H9 (cell line): Measurements from ENCODE around the gene ARAF. TPM values are rescaled to one million over a fixed set of nuclear protein-coding genes. Genes with fewer than 3 reads are reported as not detected.

Experiments
- DNase-seq: peaks from one replicate; pipeline ENCODE4 v3.0.0-alpha.2; 2017
- H2AFZ ChIP-seq: one replicate; pipeline ENCODE4 v1.6.1; 2013; ENCODE audit warnings: mild to moderate bottlenecking, low read length, control low read depth, moderate library complexity
- H2AK5ac ChIP-seq: 2 replicates; pipeline ENCODE4 v1.6.1; 2013; ENCODE audit warnings: low read length, control low read depth, mixed read lengths; ENCODE audit not compliant: insufficient read length
- H2BK120ac ChIP-seq: one replicate; pipeline ENCODE4 v1.6.1; 2013; ENCODE audit warnings: low read depth, mild to moderate bottlenecking, low read length, control low read depth, inconsistent platforms; ENCODE audit not compliant: poor library complexity, severe bottlenecking
- H2BK12ac ChIP-seq: 2 replicates; pipeline ENCODE4 v1.6.1; 2013; ENCODE audit warnings: low read length, control low read depth, mixed read lengths, low read depth; ENCODE audit not compliant: insufficient read length
- H2BK15ac ChIP-seq: 2 replicates; pipeline ENCODE4 v1.6.1; 2013; ENCODE audit warnings: low read depth, low read length, control low read depth
- H2BK20ac ChIP-seq: one replicate; pipeline ENCODE4 v1.6.1; 2013; ENCODE audit warnings: low read depth, mild to moderate bottlenecking, low read length, control low read depth, inconsistent platforms; ENCODE audit not compliant: poor library complexity, severe bottlenecking
- H2BK5ac ChIP-seq: 2 replicates; pipeline ENCODE4 v1.6.1; 2013; ENCODE audit warnings: low read length, control low read depth, mixed read lengths; ENCODE audit not compliant: insufficient read length
- H3K14ac ChIP-seq: 2 replicates; pipeline ENCODE4 v1.6.1; 2013; ENCODE audit warnings: low read length, control low read depth; ENCODE audit not compliant: insufficient read depth
- H3K18ac ChIP-seq: 2 replicates; pipeline ENCODE4 v1.6.1; 2013; ENCODE audit warnings: low read depth, mild to moderate bottlenecking, mixed read lengths, low read length, control low read depth; ENCODE audit not compliant: insufficient read length
- H3K23ac ChIP-seq: 2 replicates; pipeline ENCODE4 v1.6.1; 2013; ENCODE audit warnings: low read length, control low read depth, mixed read lengths, low read depth; ENCODE audit not compliant: insufficient read length
- H3K23me2 ChIP-seq: 2 replicates; pipeline ENCODE4 v1.6.1; 2013; ENCODE audit warnings: low read depth, mild to moderate bottlenecking, mixed read lengths, low read length, control low read depth; ENCODE audit not compliant: insufficient read length, poor library complexity, severe bottlenecking
- H3K27ac ChIP-seq: 2 replicates; pipeline ENCODE4 v1.5.1; 2013; ENCODE audit warnings: low read length, control low read depth, mixed read lengths, low read depth; ENCODE audit not compliant: insufficient read length
- H3K27me3 ChIP-seq: 2 replicates; pipeline ENCODE4 v1.6.1; 2013; ENCODE audit warnings: low read length, control low read depth, inconsistent platforms; ENCODE audit not compliant: insufficient read depth
- H3K4ac ChIP-seq: 2 replicates; pipeline ENCODE4 v1.6.1; 2013; ENCODE audit warnings: low read depth, mild to moderate bottlenecking, control low read depth, inconsistent platforms, low read length, moderate library complexity
- H3K4me1 ChIP-seq: 2 replicates; pipeline ENCODE4 v1.6.1; 2013; ENCODE audit warnings: low read length, control low read depth, inconsistent platforms; ENCODE audit not compliant: insufficient read depth
- H3K4me2 ChIP-seq: 2 replicates; pipeline ENCODE4 v1.6.1; 2013; ENCODE audit warnings: low read length, control low read depth, mixed read lengths; ENCODE audit not compliant: insufficient read length, insufficient read depth
- H3K56ac ChIP-seq: 2 replicates; pipeline ENCODE4 v1.6.1; 2013; ENCODE audit warnings: low read depth, mild to moderate bottlenecking, mixed read lengths, low read length, control low read depth; ENCODE audit not compliant: insufficient read length
- H3K79me1 ChIP-seq: 2 replicates; pipeline ENCODE4 v1.6.1; 2013; ENCODE audit warnings: low read depth, mild to moderate bottlenecking, moderate library complexity, low read length, control low read depth, inconsistent platforms; ENCODE audit not compliant: insufficient read depth, poor library complexity, severe bottlenecking
- H3K79me2 ChIP-seq: 2 replicates; pipeline ENCODE4 v1.6.1; 2013; ENCODE audit warnings: low read length, control low read depth, inconsistent platforms; ENCODE audit not compliant: insufficient read depth
- H3K9ac ChIP-seq: 2 replicates; pipeline ENCODE4 v1.6.1; 2013; ENCODE audit warnings: low read length, control low read depth, mixed read lengths; ENCODE audit not compliant: insufficient read length; ENCODE audit errors: extremely low read depth
- H3K9me3 ChIP-seq: one replicate; pipeline ENCODE4 v1.6.1; 2013; ENCODE audit warnings: low read depth, low read length, inconsistent platforms; ENCODE audit not compliant: control insufficient read depth
- H3T11ph ChIP-seq: one replicate; pipeline ENCODE4 v1.6.1; 2013; ENCODE audit warnings: mild to moderate bottlenecking, low read length, control low read depth, inconsistent platforms
- H4K20me1 ChIP-seq: one replicate; pipeline ENCODE4 v1.6.1; 2013; ENCODE audit not compliant: control insufficient read depth, insufficient read length, insufficient read depth
- H4K5ac ChIP-seq: 2 replicates; pipeline ENCODE4 v1.6.1; 2013; ENCODE audit warnings: low read depth, mild to moderate bottlenecking, mixed read lengths, low read length, control low read depth; ENCODE audit not compliant: insufficient read length
- H4K8ac ChIP-seq: replicated peaks from 2 replicates; pipeline ENCODE4 v1.6.1; 2013; ENCODE audit warnings: low read length, control low read depth, mixed read lengths, low read depth; ENCODE audit not compliant: insufficient read length
- H4K91ac ChIP-seq: 2 replicates; pipeline ENCODE4 v1.6.1; 2013; ENCODE audit warnings: low read depth, mild to moderate bottlenecking, moderate library complexity, mixed read lengths, low read length, control low read depth; ENCODE audit not compliant: insufficient read length
- H3K27ac Mint-ChIP-seq, 3 experiments: 2 replicates in 2 of 3; 3 replicates in 1 of 3; pipeline ENCODE4 v1.8.0; 2020 to 2021; ENCODE audit warnings: mixed read lengths in 3 of 3, mild to moderate bottlenecking in 1 of 3, moderate library complexity in 1 of 3
- H3K27me3 Mint-ChIP-seq: 2 replicates; pipeline ENCODE4 v1.8.0; 2021; ENCODE audit warnings: low read depth, mild to moderate bottlenecking, moderate library complexity, mixed read lengths
- H3K36me3 Mint-ChIP-seq, 3 experiments: 2 replicates in 2 of 3; 3 replicates in 1 of 3; pipeline ENCODE4 v1.8.0; 2020 to 2021; ENCODE audit warnings: low read depth in 3 of 3, mixed read lengths in 3 of 3; ENCODE audit not compliant: insufficient read depth in 1 of 3
- H3K4me1 Mint-ChIP-seq, 2 experiments: 2 replicates each; pipeline ENCODE4 v1.8.0; 2020; ENCODE audit warnings: mixed read lengths in 2 of 2
- H3K4me3 Mint-ChIP-seq, 2 experiments: 2 replicates in 1 of 2; 3 replicates in 1 of 2; pipeline ENCODE4 v1.8.0; 2020 to 2021; ENCODE audit warnings: mild to moderate bottlenecking in 2 of 2, mixed read lengths in 2 of 2, moderate library complexity in 1 of 2
- H3K9me3 Mint-ChIP-seq, 2 experiments: 2 replicates in 1 of 2; 3 replicates in 1 of 2; pipeline ENCODE4 v1.8.0; 2020; ENCODE audit warnings: mild to moderate bottlenecking in 2 of 2, mixed read lengths in 2 of 2, moderate library complexity in 1 of 2
- CTCF ChIP-seq: fragments of 200-600 bp; sonication (generic); conservative IDR thresholded peaks from 3 replicates; pipeline ENCODE4 v1.8.0; 2021; ENCODE audit warnings: antibody characterized with exemption, mild to moderate bottlenecking
- WGBS: extraction: QIAGEN DNeasy Blood & Tissue Kit; methylation state at CpG from one replicate; pipeline ENCODE4 v1.1.7; 2013; ENCODE audit warnings: missing lambda C conversion rate, low lambda C conversion rate, mixed read lengths; ENCODE audit not compliant: insufficient read length; ENCODE audit errors: extremely low coverage; 5-methylcytosine and 5-hydroxymethylcytosine counted together
- total RNA-seq: library from RNA; stranded (reverse); gene quantifications from 2 replicates; pipeline ENCODE4 v1.2.1, GENCODE V29; 2021

The ARAF gene
- total RNA-seq, 1 experiment from 2014 or later: 48.1 TPM

DNA sequence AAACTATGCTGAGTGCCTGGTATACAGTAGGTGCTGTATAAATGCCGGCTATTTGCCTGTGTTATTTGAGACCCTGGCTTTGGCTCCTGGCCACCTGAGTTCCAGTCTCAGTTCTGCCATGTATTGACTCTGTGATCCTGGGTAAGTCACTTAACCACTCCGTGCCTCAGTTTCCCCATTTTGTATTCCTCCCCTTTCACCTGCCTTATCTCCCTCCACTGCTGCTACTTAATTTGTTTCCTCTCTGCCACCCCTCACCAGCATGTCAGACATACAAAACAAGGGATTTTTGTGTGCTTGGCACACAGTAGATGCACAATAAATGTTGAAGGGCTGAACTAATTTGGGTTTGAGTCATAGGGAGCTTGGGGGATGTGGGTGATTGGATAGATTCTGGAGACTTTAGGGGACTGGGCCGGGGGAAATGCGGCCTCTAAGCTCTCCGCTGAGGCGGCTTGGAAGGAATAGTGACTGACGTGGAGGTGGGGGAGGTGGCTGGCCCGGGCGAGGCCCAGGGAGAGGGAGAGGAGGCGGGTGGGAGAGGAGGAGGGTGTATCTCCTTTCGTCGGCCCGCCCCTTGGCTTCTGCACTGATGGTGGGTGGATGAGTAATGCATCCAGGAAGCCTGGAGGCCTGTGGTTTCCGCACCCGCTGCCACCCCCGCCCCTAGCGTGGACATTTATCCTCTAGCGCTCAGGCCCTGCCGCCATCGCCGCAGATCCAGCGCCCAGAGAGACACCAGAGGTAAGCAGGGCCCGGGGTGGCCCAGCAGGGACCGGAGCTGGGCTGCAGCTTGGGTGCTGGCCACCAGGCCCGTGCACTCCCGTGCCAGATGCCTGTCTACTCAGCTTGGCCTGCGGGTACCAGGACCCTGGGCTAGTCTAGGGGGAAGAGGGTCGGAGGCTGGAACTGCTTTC lies 21.0 kb downstream of the ARAF start, which contains the start of gene TIMP1:
Gene TIMP1, plus strand, starts transcription at position 706 of the 917 bp plus-strand sequence. CDS start 980 bp downstream, outside the sequence.
- Histone ChIP-seq H3K4me2 (peak within 1 kb of the TSS; percentile 49), H3K23me2 (peaks cover 4% of the 10 kb centered on the region), H3K4me1 (no peaks in the 10 kb centered on the region), H3K56ac (no peak within 1 kb of the TSS), H4K5ac (no peak within 1 kb of the TSS), H3K27ac (no peak within 1 kb of the TSS), H2BK5ac (no peak within 1 kb of the TSS), H2BK20ac (no peak within 1 kb of the TSS), H4K20me1 (no peaks in the 10 kb centered on the region), H2AK5ac (no peak within 1 kb of the TSS), H2AFZ (no peak within 1 kb of the TSS), H3T11ph (no peak within 1 kb of the TSS), H3K9me3 (peaks cover 15% of the 10 kb centered on the region), H4K8ac (no peak within 1 kb of the TSS), H2BK15ac (no peak within 1 kb of the TSS; the same call in 1 of the 2 replicates), H3K14ac (no peak within 1 kb of the TSS; the same call in 1 of the 2 replicates), H2BK120ac (no peak within 1 kb of the TSS), H3K79me1 (no peaks in the 10 kb centered on the region), H3K27me3 (no peaks in the 10 kb centered on the region), H4K91ac (no peak within 1 kb of the TSS), H3K18ac (no peak within 1 kb of the TSS), H3K4ac (no peak within 1 kb of the TSS), H3K23ac (no peak within 1 kb of the TSS), H3K79me2 (no peaks in the 10 kb centered on the region), H2BK12ac (no peak within 1 kb of the TSS), H3K9ac (no peak within 1 kb of the TSS)
- Mint-ChIP-seq H3K27ac (peak within 1 kb of the TSS in 2 of 3 experiments; percentile 57 to 78; a peak in 4 of 7 replicates), H3K27me3 (no peaks in the 10 kb centered on the region; the same call in 1 of the 2 replicates), H3K9me3 (peaks cover 71 to 80% of the 10 kb centered on the region in 2 experiments), H3K36me3 (peaks cover 17 to 26% (median 18%) of the 10 kb centered on the region in 3 experiments; a peak in 6 of 7 replicates), H3K4me1 (peaks cover 11 to 30% of the 10 kb centered on the region in 2 experiments), H3K4me3 (peak within 1 kb of the TSS; percentile 60 to 71)
- no peak for TF ChIP-seq CTCF
- DNase-seq: peak; percentile 88
- WGBS: no CpG with 5 or more reads among the region's 28 CpGs
